Germinal center (tissue), 1 donor: ENCODE results near the gene GALR3.
"Not testable (repeated sequence)": the region's sequence is repeated elsewhere in the genome, so short reads cannot be mapped to it uniquely, and the experiment has no call there.

ENCODE experiments used
- DNase-seq: peaks from one replicate; pipeline ENCODE4 v3.0.0; 2012; ENCODE audit warnings: mixed read lengths, low spot score

GALR3 gene, protein sequence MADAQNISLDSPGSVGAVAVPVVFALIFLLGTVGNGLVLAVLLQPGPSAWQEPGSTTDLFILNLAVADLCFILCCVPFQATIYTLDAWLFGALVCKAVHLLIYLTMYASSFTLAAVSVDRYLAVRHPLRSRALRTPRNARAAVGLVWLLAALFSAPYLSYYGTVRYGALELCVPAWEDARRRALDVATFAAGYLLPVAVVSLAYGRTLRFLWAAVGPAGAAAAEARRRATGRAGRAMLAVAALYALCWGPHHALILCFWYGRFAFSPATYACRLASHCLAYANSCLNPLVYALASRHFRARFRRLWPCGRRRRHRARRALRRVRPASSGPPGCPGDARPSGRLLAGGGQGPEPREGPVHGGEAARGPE

DNA sequence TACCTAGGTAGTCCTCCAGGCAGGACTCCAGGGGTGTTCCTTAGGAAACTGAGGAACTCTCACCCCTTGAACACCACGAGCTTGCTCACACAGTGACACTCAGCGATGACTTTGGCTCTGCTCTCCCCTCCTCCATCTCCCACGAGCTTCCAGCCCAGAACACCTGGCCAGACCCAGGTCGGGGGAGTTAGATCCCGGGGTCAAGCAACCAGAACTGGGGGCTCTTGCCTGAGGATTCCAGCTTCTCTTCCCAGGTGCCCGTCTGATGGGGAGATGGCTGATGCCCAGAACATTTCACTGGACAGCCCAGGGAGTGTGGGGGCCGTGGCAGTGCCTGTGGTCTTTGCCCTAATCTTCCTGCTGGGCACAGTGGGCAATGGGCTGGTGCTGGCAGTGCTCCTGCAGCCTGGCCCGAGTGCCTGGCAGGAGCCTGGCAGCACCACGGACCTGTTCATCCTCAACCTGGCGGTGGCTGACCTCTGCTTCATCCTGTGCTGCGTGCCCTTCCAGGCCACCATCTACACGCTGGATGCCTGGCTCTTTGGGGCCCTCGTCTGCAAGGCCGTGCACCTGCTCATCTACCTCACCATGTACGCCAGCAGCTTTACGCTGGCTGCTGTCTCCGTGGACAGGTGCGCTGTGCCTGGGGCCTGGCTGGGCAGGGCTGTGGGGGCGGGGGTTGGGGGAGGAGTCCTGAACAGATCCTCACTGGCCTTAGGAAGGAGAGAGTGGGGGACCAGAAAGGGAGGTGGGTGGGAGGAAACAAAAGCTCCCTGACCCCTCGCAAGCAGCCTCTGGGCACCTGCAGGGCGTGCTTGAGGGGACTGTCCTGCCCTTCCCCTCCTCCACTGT lies at the start of gene GALR3:
TSS of gene GALR3 (plus strand) at position 249 of the 852 bp plus-strand sequence. CDS start at position 274, 25 bp downstream.
- DNase-seq, result no peak

DNA sequence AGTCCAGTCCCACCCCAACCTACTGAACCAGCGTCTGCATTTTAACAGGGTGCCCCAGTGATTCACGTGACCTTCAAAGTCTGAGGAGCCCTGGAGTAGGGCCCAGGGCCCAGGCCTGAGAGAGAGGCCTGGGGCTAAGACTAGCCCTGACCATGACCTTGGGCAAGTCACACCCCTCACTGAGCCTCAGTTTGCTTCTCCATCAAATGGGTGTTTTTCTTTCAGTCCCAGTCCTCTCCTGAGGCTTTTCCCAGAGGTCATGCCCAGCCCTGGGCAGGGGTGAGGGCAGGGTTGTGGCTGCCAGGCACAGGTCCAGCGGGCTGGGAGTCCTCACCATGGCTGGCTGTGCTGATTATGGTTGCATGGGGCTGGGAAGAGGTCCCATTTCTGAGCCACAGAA lies 48.5 kb upstream of the GALR3 start:
- DNase-seq, result no peak

DNA sequence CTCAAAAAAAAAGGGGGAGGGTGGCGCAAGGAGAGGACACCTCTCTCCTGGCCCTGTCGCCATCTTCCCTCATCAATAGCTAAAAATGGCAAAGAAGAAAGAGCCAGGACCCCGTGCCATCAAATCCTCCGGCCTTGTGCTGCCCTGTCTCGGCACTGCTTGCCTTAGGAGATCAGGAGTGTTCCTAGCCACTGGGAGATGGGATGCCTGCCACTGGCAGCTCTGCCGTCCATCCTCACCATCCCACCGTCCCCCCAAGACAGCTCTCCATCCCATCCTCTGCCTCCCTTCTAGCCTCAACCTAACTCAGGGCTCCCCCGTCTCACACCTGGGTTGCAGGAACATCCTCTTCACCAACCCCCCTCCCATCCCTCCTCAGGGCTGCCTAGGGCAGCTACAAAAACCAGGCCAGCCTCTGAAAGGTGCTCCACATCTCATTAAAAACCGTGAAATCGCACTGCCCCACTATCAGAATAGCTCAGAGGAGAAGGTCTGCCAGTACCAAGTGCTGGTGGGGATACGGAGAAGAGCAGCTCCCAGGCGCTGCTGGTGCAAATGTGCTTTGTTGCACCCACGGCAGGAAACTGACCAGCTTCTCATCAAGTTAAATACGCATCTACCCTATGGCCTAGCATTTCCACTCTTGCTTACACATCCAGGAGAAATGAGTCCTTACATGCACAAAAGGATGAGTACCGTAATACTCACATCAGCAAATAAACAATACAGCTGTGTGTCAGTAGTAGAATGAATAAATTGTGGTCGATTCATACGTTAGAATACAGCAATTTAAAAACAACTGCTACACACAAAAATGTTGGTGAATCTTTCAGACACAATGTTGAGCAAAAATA lies 47.2 kb upstream of the GALR3 start:
- no peak for DNase-seq

DNA sequence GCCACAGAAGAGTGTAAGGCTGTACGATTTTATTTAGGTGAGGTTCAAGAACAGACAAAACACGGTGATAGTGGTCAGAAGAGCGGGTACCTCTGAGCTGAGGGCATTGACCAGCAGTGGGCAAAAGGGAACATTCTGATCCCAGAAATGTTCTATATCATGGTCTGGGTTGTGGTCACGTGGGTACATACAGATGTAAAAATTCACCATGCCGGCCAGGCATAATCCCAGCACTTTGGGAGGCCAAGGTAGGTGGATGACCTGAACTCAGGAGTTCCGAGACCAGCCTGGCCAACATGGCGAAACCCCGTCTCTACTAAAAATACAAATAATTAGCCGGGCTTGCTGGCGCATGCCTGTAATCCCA lies 46.6 kb upstream of the GALR3 start:
- no peak for DNase-seq

DNA sequence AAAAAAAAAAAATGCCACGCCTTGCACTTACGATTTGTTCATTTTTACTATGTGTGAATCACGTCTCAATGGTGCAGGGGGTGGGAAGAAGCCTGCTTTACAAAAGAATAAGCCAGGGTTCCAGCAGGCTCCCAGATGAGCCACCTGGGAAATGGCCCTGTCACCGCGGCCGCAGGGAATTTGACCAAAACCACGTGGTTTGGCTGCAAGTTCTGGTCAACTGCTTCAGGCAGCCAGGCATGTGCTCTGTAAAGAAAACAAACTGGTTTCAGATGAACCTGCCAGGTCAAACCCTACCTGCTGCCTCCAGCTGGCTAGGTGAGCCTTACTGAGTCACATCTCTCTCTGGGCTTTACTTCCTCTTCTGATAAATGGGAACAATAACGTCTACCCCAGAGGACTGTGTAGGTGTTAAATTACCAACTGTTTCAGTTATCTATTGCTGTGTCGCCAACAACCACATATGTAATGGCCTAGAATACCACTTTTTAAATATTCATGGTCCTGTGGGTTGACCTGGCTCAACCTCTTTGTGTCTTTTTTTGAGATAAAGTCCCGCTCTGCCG lies 46.0 kb upstream of the GALR3 start:
- peak; percentile 65 for DNase-seq

DNA sequence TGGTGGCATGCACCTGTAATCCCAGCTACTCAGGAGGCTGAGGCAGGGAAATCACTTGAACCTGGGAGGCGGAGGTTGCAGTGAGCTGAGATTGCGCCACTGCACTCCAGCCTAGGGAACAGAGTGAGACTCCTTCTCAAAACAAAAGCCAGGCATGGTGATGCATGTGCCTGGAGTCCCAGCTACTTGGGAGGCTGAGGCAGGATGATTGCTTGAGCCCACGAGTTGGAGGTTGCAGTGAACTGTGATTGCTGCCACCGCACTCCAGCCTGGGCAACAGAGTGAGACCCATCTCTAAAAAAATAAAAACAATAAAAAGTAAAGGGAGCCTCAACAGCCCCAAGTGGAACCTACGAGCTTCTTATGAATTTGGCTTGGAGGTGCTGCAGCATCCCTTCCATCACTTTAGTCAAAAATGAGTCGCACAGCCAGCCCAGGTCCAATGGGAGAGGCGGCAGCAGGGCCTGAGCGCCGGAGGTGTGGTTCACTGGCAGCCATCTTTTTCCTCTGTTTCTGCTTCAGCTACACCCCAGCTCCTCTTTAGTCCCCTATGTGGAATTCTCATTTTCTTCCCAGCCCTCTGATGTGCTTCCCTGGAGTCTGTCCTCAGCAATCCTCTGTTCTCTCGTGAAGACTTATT lies 44.7 kb upstream of the GALR3 start:
- DNase-seq, result no peak

DNA sequence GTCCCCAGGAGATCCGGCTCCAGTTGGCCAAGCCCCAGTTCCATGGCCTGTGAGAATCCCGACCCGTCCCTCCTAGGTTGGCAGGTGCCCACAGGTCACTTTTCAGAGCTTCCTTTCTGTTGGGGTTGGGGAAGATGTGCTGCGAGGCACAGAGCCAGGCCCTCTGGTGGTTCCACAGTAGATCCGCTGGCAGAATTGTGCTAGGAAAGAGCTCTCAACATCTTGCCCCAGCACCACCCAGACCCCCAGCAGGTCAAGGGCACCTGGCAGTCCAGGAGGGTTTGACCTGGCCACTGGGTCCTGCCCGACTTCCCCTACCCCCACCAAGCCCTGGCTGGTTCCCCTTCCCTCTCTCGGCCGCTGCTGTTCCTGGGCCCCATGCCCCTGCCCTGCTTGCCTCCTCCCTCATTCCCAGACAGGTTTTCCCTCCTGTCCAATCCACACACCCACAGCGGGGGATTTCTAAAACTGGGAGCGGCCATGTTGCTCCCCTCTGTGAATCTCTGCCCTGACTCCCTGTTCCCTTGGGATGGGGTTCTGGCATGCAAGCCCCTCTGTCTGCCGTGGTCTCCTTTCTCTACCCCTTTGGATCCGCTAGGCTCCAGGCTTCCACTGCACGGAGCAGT lies 41.6 kb upstream of the GALR3 start:
- no peak for DNase-seq

DNA sequence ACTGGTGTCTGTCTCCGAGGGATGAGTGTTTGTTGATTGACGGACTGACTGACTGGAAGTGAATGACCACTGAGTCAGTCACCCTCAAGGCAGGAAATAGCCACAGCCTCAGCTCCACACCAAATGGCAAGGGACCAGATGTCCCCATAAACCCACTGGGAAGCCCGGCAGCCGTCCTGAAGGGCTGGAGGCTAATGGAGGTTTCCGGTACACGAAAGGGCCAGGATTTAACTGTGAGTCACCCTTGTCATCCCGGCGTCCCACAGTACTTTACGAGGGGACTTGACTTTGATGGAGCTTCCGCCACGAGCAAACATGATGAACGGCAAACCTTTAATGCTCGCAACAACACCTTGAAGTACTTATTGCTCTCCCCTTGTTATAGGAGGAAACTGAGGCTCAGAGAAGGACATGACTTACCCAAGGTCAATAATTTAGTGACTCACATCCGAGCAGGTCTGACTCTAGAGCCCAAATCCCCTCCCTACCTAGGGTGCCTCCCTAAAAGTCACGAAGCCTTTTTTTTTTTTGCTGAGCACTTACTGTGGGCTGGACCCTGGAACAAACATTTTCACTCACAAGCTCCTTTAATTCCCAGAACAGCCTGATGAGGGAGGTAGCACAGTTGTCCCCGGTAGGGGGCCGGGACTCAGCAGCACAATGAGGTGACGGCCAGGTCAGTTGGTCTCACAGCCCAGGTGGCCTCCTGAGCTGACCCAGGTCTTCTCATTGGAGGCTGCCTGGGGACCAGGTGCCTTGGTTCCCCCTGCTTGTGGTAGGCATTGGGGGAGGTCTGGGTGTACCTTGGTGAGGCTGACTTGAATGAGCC lies 40.6 kb upstream of the GALR3 start:
- DNase-seq, result no peak

DNA sequence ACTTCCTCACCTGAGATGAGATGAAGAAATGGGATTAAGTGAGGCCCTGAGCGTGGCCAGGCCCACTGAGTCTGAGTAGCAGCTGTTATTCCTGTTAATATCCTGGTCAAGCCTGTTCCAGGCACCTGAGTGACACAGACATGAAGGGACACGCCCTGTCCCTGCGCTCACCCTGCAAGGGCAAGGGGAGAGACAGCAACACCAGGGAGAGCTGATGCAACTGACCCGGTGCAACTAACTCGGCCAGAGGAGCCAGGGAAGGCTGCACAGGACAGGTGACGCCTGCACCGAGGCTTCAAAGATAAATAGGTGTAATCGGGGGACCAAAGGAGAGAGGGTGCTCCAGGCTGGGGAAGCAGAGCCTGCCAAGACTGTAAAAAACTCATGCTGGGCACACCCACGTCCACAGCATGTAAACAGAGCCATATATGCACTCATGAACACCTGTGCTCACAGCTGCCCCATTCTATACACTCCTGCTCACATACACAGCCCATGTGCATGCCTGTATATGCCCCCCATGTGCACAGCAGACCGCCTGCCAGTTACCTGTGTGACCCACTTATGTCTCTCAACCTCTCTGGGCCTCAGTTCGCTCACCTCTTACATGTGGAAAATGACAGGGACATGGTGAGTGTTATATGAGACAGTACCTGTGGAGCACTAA lies 38.2 kb upstream of the GALR3 start:
- DNase-seq, result no peak

DNA sequence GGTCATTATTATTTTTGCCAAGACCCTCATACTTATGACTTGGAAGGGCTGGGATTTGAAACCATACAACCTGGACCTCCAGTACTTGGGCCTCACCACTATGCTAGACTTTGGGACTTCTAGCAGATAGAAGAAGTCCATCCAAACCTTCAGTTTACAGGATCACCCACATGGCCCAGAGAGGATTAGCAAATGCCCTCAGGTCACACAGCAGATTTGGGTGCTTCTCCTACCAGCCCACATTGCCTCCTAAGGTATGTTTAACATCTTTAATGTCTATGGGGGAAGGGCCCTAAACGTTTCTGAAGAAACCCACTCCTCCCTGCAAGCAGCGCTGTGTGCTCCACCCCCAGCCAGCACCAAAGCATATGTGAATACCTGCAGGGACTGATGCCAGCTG lies 32.9 kb upstream of the GALR3 start:
- DNase-seq, result no peak

DNA sequence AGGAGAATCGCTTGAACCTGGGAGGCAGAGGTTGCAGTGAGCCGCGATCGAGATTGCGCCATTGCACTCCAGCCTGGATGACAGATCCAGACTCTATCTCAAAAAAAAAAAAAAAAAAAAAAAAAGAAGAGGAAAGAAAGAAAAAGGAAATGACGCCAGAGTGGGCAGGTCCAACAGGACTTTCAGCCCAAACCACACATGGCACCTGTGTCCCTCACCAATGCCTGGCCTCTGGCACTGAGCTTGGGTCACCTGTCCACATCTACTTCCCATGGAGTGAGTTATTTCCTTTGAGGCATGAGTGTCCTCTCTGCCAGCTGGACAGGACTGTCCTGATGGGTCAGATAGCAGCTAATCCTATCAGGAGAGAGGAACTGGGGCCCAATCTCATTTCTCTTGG lies 30.7 kb upstream of the GALR3 start:
- no peak for DNase-seq

DNA sequence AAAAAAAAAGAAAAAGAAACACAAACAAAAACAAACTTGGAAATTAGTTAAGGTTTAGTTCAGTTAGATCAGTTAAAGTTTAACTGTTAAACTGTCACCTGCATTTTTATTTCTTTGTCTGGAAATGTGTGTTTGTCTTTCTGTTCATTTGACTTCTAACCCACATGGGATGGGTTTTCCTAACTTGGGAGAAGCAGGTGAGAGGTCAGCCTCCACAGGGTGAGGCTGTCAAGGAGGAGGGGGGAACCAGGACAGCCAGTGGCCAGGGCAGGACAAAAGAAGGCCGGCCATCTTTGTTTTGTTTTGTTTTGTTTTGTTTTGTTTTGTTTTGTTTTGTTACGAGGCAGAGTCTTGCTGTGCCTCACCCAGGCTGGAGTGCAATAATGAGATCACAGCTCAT lies 28.8 kb upstream of the GALR3 start:
- no peak for DNase-seq

DNA sequence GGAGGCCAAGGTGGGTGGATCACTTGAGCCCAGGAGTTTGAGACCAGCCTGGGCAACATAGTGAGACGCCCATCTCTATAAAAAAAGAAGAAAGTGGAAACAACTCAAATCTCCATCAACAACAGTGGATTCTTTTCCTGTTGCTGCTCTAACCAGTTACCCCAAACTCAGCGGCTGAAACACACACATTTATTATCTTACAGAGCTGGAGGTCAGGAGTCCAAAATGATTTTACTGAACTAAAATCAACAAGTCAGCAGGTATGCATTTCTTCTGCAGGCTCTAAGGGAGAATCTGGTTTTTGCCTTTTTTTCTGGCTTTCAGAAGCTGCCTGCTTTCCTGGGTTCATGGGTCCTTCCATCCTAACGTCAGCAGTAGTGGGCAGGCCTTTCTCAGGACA lies 27.1 kb upstream of the GALR3 start:
- DNase-seq, result no peak

DNA sequence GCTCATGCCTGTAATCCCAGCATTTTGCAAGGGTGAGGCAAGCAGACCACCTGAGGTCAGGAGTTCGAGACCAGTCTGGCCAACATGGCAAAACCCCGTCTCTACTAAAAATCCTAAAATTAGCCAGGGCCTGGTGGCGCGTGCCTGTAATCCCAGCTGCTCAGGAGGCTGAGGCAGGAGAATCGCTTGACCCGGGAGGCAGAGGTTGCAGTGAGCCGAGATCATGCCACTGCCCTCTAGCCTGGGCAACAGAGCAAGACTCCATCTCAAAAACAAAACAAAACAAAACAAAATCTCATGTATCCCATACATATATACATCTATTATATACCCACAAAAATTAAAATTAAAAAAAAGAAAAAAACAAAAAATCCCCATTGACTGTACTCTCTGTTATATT lies 25.9 kb upstream of the GALR3 start:
- not testable (repeated sequence) for DNase-seq

DNA sequence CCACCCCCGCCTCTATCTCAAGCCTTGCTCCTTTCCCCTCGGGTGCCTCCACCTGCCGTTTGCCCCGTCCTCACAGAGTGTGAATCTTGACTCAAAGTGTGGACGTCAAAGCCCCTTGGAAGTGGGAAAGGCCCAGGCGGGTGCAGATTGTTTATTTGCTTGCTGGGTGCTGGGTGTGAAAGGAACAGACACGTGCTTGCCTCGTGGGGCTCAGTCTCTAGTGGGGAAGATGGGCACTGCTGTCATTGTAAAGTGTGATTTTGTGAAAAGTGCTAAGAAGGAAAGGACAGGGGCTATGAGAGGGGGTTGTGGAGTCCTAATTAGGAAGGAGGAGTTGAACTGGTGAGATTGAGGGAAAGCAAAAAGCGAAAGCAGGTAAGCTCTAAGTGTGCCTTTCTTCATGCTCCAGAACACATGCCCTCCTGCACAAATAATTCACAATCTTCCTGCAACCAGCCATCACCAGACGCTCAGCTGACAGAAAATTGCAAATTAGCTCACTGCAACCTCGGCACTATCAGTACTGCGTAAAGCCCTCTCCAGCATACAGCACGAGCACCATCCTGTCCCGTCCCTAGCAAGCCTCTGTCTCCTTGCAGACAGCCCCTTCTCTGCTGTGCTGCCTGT lies 25.2 kb upstream of the GALR3 start:
- DNase-seq, result no peak

DNA sequence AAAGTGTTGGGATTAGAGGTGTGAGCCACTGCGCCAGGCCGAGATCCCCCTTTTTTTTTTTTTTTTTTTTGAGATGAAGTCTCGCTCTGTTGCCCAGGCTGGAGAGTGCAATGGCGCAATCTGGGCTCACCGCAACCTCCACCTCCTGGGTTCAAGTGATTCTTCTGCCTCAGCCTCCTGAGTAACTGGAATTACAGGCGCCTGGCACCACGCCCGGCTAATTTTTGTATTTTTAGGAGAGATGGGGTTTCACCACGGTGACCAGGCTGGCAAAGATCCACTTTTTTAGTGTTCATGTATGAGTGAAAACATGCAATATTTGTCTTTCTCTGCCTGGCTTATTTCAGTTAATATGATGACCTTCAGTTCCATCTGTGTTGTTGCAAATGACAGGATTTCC lies 23.2 kb upstream of the GALR3 start:
- not testable (repeated sequence) for DNase-seq

DNA sequence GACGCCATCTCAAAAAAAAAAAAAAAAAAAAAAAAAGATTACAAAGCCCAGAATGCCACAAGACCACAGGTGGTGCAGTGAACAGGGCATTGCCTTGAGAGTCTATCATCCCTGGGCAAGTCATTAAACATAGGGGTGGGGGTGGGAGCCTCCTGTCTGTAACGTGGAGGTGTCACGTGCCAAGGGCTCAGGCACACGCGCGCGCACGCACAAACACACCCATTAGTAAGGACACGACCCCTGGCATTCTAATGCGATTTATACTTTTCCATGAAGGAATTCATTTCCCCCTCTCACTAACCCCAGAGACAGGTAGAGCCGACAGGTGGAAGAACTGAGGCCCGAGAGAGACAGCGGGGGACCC lies 21.3 kb upstream of the GALR3 start:
- DNase-seq, result no peak

DNA sequence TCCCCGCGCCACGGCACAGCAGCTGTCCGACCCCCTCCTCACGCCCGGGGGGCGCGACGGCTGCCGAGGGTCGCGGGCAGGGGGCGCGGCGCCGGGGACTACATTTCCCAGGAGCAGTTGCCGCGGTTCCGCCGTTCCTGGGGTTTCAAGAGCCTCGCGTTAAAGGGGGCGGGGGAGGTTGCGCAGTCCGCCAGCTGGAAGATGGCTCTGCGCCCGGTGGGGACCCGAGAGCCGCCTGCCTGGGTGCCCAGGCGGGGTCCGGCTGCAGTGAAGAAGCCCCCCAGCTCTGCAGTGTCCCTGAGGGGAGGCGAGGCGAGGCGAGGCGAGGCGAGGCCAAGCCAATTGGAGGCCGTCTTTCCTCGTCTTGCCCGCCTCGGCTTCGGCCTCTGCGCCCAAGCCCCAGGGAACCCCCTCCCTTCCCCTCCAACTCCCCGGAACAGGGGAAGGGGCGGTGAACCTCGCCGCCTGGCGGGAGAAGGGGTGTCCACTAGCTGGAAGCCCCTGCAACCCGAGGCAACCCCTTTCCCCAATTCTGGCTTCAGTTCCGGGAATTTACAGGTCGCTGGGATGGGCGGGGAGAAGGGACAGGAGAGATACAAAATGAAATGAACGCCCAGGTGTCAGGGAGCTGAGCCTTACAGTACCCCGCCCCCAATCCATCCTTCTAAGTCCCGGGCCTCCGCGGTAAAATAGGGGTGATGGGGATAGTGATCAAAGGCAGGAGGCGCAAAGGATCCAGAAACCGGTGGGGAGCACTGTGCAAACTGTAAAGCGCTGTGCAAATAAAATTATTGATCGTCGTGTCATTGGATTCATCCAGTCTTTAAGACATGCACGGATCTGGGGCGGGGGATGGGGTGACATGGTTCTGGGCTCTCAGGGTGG lies 20.6 kb upstream of the GALR3 start:
- no peak for DNase-seq
